HFFc6 (cell line): ENCODE measurements around the gene CCDC91. TPM values are rescaled to one million over a fixed set of nuclear protein-coding genes. Genes with fewer than 3 reads are reported as not detected.
"Not testable (repeated sequence)": the region's sequence is repeated elsewhere in the genome, so short reads cannot be mapped to it uniquely, and the experiment has no call there.

Source experiments
- DNase-seq: peaks from one replicate; pipeline ENCODE4 v3.0.0-alpha.2; 2018
- H3K27ac Mint-ChIP-seq: 2 replicates; pipeline ENCODE4 v1.8.0; 2020; ENCODE audit warnings: mild to moderate bottlenecking, mixed read lengths
- H3K27me3 Mint-ChIP-seq: 2 replicates; pipeline ENCODE4 v1.8.0; 2021; ENCODE audit warnings: mild to moderate bottlenecking, moderate library complexity, mixed read lengths; ENCODE audit not compliant: insufficient read depth
- H3K36me3 Mint-ChIP-seq: 2 replicates; pipeline ENCODE4 v1.8.0; 2021; ENCODE audit warnings: low read depth, mixed read lengths
- H3K4me1 Mint-ChIP-seq: 2 replicates; pipeline ENCODE4 v1.8.0; 2020; ENCODE audit warnings: low read depth, mixed read lengths
- H3K4me3 Mint-ChIP-seq: 2 replicates; pipeline ENCODE4 v1.8.0; 2020; ENCODE audit warnings: mild to moderate bottlenecking, moderate library complexity, mixed read lengths
- H3K9me3 Mint-ChIP-seq: 2 replicates; pipeline ENCODE4 v1.8.0; 2020; ENCODE audit warnings: mild to moderate bottlenecking, mixed read lengths
- CTCF ChIP-seq: fragments of 200-600 bp; sonication (generic); IDR thresholded peaks from 2 replicates; pipeline ENCODE4 v1.5.0; 2021; ENCODE audit warnings: antibody characterized with exemption, mild to moderate bottlenecking
- total RNA-seq, 6 experiments: library from RNA; stranded (reverse); fragmentation: NEBNext Ultra II Directional; extraction: Animal tissue kit (Norgen Biotek cat#: 25700); gene quantifications; 2 replicates in 1 of 6; 3 replicates in 5 of 6; pipeline ENCODE4 v1.2.3, GENCODE V29; 2021

CCDC91 gene
- total RNA-seq, 6 experiments from 2014 or later: 14.7 to 17.3 (median 16.7) TPM

- DNase-seq: no peak
- peak overlapping the region; percentile 93; the same call in 1 of the 2 replicates for H3K4me3 Mint-ChIP-seq
- peak overlapping the region; percentile 100 for H3K27ac Mint-ChIP-seq
- peaks cover 26% of the 10 kb centered on the region for H3K36me3 Mint-ChIP-seq
- TF ChIP-seq CTCF: no peak
- H3K4me1 Mint-ChIP-seq: peaks cover 40% of the 10 kb centered on the region
- H3K9me3 Mint-ChIP-seq: no peaks in the 10 kb centered on the region; the same call in 1 of the 2 replicates
- peaks cover 3% of the 10 kb centered on the region; the same call in 1 of the 2 replicates for H3K27me3 Mint-ChIP-seq
Observed at GRCh38 chr12:28192125-28192524, 1.9 kb downstream of the CCDC91 start.

GRCh38 chr12:28194621-28195020, 4.4 kb downstream of the CCDC91 start:
- not testable (repeated sequence) for H3K4me3 Mint-ChIP-seq, H3K27me3 Mint-ChIP-seq, DNase-seq, H3K9me3 Mint-ChIP-seq, H3K27ac Mint-ChIP-seq
- Mint-ChIP-seq H3K4me1 (peaks cover 34% of the 10 kb centered on the region), H3K36me3 (peaks cover 13% of the 10 kb centered on the region)

GRCh38 chr12:28201136-28201535, 10.9 kb downstream of the CCDC91 start:
- not testable (repeated sequence) for DNase-seq, H3K4me3 Mint-ChIP-seq, H3K27me3 Mint-ChIP-seq, H3K27ac Mint-ChIP-seq, H3K36me3 Mint-ChIP-seq, H3K9me3 Mint-ChIP-seq, H3K4me1 Mint-ChIP-seq

GRCh38 chr12:28202374-28203130, 12.3 kb downstream of the CCDC91 start:
- Mint-ChIP-seq H3K9me3 (peaks cover 6% of the 10 kb centered on the region), H3K27me3 (no peaks in the 10 kb centered on the region), H3K4me1 (peaks cover 9% of the 10 kb centered on the region), H3K36me3 (peaks cover 6% of the 10 kb centered on the region), H3K4me3 (no peak overlapping the region), H3K27ac (no peak overlapping the region)
- TF ChIP-seq CTCF: no peak
- no peak for DNase-seq

- TF ChIP-seq CTCF: no peak
- H3K4me1 Mint-ChIP-seq: peaks cover 5% of the 10 kb centered on the region
- peaks cover 23% of the 10 kb centered on the region for H3K36me3 Mint-ChIP-seq
- H3K27ac Mint-ChIP-seq: no peak overlapping the region
- H3K9me3 Mint-ChIP-seq: peaks cover 10% of the 10 kb centered on the region
- DNase-seq: no peak
- no peak overlapping the region for H3K4me3 Mint-ChIP-seq
- H3K27me3 Mint-ChIP-seq: no peaks in the 10 kb centered on the region
Observed at GRCh38 chr12:28209782-28210181, 19.5 kb downstream of the CCDC91 start.

GRCh38 chr12:28212182-28212581, 21.9 kb downstream of the CCDC91 start:
- no peaks in the 10 kb centered on the region for H3K4me1 Mint-ChIP-seq
- H3K27me3 Mint-ChIP-seq: no peaks in the 10 kb centered on the region
- peaks cover 23% of the 10 kb centered on the region for H3K36me3 Mint-ChIP-seq
- no peak overlapping the region for H3K4me3 Mint-ChIP-seq
- no peak for DNase-seq
- H3K9me3 Mint-ChIP-seq: peaks cover 10% of the 10 kb centered on the region
- no peak for TF ChIP-seq CTCF
- H3K27ac Mint-ChIP-seq: no peak overlapping the region
